ENCODE data around the gene MRPS11.
"Not testable (repeated sequence)": the region's sequence is repeated elsewhere in the genome, so short reads cannot be mapped to it uniquely, and the experiment has no call there.

MRPS11 gene

GRCh38 chr15:88497109-88497765 lies 29.7 kb downstream of the MRPS11 start:
- no peak for DNase-seq

- no peak for DNase-seq
These were observed 31.5 kb downstream of the MRPS11 start for GRCh38 chr15:88498996-88499395.

- DNase-seq, result no peak
These were observed 36.9 kb downstream of the MRPS11 start for GRCh38 chr15:88504445-88504844.

- DNase-seq, result no peak
These were observed 38.2 kb downstream of the MRPS11 start for GRCh38 chr15:88505721-88506120.

- no peak for DNase-seq
These were observed 39.1 kb downstream of the MRPS11 start for GRCh38 chr15:88506628-88507027.

- DNase-seq, result no peak
These were observed 41.8 kb downstream of the MRPS11 start for GRCh38 chr15:88509321-88509720.

- no peak for DNase-seq
These were observed 42.5 kb downstream of the MRPS11 start for GRCh38 chr15:88509964-88510363.

- no peak for DNase-seq
These were observed 43.7 kb downstream of the MRPS11 start for GRCh38 chr15:88511161-88511560.

- DNase-seq, result no peak
These were observed 44.6 kb downstream of the MRPS11 start for GRCh38 chr15:88512078-88512477.

GRCh38 chr15:88512601-88513000 lies 45.1 kb downstream of the MRPS11 start:
- DNase-seq, result peak; percentile 70

- DNase-seq, result no peak
These were observed 45.7 kb downstream of the MRPS11 start for GRCh38 chr15:88513195-88513594.

- no peak for DNase-seq
These were observed 51.4 kb downstream of the MRPS11 start for GRCh38 chr15:88518903-88519302.

- not testable (repeated sequence) for DNase-seq
These were observed 56.6 kb downstream of the MRPS11 start for GRCh38 chr15:88524094-88524493.

- DNase-seq, result no peak
These were observed 57.9 kb downstream of the MRPS11 start for GRCh38 chr15:88525418-88525817.

- DNase-seq, result no peak
These were observed 58.9 kb downstream of the MRPS11 start for GRCh38 chr15:88526247-88526879.

GRCh38 chr15:88529021-88529630 lies 61.6 kb downstream of the MRPS11 start:
- no peak for DNase-seq

All from islet precursor cell (in vitro differentiated cells).